Measurements from ENCODE around the gene SEPHS1. TPM values are rescaled to one million over a fixed set of nuclear protein-coding genes. Genes with fewer than 3 reads are reported as not detected.
"Not testable (repeated sequence)": the region's sequence is repeated elsewhere in the genome, so short reads cannot be mapped to it uniquely, and the experiment has no call there.

SEPHS1 gene
- polyA plus RNA-seq, 4 donors = 122 to 131 (median 126) TPM

DNA sequence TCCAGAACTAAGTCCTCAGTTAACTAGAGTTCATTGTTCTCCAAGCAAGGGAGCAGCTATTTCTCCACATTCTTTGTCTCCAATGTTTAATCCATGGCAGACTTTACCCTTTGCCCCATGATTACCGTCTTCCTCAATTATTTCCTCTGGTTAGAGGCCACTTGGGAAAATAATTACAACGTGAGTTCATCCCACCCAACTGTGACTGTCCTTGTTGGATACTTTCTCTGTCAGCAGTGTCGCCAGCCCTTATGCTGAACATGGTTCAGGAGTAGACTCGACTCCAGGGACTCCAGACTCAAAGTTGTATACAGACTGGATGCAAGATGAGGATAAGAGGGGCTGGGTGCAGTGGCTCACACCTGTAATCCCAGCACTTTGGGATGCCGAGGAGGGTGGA is 17.1 kb upstream of the SEPHS1 start:
- no peak for DNase-seq (ENCODE audit: low read depth in 4 of 4, low spot score in 2 of 4)

DNA sequence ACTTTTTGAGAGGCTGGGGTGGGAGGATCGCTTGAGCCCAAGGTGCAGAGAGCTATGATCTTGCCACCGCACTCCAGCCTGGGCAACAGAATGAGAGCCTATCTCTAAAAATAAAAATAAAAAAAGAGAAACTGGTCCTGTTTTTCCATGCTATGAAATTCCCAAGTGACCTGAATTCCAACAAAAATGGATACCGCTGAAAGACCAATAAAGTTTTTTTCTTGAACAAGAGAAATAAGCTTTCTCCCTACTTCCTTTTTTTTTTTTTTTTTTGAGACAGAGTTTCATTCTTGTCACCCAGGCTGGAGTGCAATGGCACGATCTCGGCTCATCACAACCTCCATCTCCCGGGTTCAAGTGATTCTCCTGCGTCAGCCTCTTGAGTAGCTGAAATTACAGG is 12.5 kb upstream of the SEPHS1 start:
- DNase-seq (ENCODE audit: low read depth in 4 of 4, low spot score in 2 of 4) = no peak

DNA sequence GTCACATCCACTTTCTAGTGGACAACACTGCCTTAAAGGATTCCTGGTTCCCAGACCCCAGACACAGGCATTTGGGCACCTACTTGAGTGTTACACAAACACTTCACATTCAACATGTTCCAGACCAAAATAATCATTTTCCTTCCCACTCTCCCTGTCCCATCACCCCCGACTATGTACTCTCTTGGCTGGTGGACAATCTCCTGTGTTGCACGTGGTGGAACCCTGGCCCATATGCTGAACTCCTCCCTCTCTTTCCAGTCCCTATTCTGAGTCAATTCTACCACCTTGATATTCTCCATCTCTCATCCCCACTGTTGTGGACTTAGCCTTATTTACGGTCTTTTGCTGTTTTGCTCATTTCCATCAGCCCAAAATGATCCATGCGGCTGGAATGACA is 8.3 kb upstream of the SEPHS1 start:
- DNase-seq (ENCODE audit: low read depth in 4 of 4, low spot score in 2 of 4) = no peak

DNA sequence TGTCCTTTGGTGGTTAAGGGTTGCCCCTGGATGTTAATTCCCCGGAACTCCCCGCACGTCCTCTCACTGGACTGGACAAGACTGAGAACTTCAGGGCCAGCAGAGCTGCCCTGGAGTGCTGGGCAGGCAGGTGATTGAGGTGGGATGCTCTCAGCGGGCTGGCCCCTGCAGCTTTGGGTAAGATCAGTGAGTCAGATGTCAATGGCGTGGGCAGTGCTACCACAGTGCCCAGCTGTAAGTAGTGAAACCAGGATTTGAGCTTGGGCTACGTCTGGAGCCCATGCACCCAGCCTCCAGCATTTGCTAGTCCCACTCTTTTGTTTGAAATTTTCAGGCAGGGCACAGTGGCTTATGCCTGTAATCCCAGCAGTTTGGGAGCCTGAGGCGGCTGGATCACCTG is 6.7 kb upstream of the SEPHS1 start:
- no peak for DNase-seq (ENCODE audit: low read depth in 4 of 4, low spot score in 2 of 4)

DNA sequence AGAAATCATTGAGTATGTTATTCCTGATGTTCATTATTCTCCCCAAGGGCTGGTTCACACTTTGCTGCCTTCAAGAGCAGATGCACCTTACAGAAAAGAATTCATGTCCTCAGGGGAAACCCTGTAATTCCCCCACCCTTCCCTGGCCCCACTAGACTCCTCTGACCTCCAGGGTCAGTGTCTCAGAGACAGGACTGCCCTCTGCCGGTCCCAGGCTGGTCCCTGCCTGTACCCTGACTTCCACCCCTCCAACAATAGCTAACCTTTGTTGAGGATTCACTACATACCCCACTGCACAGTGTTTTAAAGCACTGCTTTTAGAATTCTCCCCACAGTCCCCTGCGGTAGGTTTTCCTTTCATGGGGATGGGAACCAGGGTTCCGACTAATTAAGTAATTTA is 4.4 kb upstream of the SEPHS1 start:
- no peak for DNase-seq (ENCODE audit: low read depth in 4 of 4, low spot score in 2 of 4)

DNA sequence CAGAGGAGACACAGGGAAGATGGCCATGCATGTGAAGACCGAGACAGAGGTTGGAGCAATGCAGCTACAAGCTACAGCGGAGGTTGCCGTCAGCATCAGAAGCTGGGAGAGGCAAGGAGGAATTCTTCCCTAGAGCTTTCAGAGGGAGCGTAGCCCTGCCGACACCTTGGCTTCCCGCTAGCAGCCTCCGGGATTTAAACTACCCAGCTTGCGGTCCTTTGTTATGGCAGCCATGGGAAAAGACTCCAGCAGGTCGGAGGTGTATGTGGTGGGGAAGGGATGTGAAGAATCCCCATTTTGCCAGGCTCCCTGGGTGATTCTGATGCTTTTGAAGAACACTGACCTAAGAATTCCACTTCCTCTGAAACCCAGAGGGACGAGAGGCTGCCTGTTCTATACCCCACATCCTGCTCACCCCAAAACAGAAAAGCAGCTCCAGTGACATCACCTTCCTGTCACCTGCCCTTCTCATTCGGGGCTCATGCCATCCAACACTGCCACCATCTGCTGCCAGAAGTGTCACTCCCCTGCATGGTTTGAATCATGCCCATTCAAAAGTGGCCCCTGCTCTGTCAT is 3.3 kb upstream of the SEPHS1 start:
- no peak for DNase-seq (ENCODE audit: low read depth in 4 of 4, low spot score in 2 of 4)

DNA sequence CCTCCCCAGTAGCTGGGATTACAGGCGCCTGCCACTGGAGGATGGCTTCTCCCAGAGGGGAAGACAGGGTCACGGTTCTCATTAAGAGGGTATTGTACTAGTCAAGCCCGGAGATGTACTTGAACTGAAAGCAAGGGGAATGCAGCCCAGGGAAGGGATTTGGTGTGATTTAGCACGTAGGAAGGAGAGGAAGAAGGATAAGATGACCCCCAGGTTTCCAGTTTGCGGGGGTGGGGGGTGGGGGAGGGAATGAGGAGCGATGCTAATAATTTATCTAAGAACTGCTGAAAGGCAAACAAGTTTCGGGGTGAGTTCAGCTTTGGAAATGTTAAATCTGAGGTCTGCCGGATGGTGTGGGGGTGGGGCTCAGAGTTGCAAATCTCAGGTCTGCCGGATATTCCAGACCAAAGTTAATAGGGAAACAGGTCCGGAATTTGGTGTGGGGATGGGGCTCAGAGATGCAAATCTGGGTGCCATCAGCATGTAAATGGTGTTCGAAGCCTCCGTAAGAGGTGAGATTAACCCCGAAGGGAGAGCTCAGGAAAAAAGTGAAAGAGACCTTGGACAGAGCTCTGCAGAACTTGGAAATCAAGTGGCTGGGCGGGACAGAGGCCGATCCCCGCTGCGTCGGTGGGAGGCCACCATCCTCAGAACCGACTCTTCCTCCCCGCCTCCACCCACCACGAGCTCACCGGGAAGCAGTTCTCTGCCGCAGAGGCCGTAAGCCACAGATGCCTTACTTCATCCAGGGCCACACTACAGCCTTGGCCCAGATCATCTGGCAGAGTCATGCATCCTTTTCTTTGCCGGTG is 1.6 kb upstream of the SEPHS1 start:
- peak; percentile 32 to 66 (median 44) for DNase-seq (ENCODE audit: low read depth in 4 of 4, low spot score in 2 of 4)

DNA sequence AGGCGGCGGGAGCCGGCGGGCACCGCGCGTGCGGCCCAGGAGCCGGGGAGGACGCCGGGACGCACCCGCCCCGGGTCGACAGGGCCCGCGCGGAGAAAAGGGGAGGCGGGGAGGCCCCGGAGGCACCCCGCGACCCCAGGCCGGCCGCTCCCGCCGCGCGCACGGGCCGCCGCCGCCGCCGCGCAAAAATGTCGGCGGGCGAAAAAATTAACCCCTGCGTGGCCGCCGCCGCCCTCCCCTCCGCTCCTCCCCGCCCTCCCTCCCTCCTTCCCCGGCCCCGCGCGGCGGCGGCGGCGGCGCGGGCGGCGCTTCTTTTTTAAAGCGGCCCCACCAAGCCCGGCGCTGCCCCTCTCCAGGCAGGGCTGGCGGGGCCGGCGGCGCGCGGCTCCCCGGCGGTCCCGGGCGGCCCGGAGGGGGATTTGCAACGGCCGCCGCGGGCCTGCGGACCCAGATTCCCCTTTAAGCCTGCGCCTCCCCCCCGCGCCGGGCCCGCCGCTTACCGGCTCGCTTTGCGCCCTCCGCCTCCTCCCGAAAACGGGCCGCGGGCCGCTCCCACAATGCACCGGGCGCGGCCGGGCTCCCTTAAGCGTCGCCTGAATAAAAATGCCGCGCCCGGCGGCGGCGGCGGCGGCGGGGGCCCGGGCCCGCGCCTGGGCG is 465 bp downstream of the SEPHS1 start:
- DNase-seq (ENCODE audit: low read depth in 4 of 4, low spot score in 2 of 4) = peak; percentile 19 to 66 (median 60)

DNA sequence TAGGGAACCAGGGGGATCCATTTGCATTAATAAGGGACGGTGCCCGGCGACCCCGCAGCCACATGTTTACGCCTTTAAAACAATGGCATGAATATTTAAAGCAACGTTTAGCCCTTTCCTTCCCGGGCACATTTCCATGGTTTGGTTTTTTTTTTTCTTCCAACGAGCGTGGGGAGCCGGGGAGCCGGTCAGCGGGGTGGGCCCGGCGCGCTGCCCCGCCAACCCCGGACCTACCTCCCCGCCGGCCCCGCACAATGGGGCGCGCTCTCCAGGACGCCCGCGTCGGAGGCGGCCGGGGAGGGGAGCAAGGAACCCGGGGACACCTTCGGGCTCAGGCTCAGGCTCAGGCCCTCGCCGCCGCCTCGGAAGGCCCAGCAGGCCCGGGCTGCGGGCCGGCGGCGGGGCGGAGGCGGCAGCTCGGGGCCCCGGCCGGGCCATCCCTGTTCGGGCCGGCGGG is 1.0 kb downstream of the SEPHS1 start:
- no peak for DNase-seq (ENCODE audit: low read depth in 4 of 4, low spot score in 2 of 4)

DNA sequence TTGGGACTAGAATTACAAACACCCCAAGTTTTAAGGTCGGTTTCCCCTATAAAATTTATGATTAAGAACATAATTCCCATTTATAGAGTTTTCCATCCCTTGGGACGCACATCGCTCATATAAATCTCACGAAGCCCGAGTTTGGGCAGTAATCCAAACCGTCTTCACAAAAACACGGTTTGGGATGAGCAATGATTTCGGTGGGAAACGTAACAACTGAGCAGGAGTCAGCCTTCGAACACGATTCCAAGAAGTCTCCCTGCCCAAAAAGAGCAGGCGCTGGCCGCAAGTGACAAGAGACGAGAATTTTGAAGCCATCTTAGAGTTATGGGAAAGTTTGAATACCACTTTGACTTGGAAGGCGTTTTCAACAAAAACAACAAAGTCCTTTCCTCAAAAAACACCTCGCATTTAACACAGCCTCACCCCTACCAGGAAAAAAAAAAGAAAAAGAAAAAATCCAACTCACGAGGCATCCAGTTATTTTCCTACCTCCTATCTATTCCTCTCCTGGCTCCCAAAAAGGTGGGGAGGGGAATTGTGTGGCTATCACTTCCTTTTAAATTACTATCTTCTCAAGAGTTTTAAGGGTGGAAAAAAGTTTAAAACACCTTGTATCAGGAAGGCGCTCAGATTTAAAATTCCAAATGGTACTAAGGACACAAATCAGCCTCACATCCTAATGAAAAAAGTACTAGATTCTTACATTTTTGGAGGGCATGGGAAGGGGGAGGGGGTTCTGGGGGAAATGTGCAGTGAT is 1.6 kb downstream of the SEPHS1 start:
- DNase-seq (ENCODE audit: low read depth in 4 of 4, low spot score in 2 of 4) = peak; percentile 39 to 70 (median 46)

DNA sequence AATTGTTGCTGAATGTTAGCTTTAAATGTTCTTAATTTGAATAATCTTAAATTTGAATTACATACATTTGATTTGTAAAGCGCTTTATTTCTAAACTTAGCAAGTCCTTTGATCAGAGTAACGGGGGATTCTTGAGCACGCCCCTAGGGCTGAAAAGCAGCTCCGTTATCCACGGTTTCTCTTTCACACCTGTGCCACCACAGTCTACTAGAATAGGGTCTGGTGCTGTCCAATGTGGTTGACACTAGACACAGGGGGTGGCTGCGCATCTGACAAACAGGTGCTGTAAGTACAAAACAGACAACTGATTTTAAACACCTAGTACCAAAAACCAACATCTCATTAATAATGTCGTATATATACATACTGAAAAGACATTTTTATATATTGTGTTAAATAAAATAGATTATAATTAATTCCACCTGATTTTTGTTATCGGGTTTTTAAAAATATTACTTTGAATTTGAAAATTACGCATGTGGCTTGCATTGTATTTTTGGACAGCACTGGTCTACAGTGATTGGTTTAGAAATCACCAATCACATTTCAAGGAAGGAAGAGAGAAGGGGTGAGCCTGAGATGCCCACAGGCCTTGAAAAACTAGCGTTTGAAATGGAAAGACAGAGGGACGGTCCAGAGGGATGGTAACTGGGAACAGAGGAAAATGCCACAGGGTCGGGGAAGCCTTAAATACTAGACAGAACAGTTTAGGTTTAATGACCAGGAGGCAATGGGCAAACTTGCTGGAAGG is 7.3 kb downstream of the SEPHS1 start:
- no peak for DNase-seq (ENCODE audit: low read depth in 4 of 4, low spot score in 2 of 4)

DNA sequence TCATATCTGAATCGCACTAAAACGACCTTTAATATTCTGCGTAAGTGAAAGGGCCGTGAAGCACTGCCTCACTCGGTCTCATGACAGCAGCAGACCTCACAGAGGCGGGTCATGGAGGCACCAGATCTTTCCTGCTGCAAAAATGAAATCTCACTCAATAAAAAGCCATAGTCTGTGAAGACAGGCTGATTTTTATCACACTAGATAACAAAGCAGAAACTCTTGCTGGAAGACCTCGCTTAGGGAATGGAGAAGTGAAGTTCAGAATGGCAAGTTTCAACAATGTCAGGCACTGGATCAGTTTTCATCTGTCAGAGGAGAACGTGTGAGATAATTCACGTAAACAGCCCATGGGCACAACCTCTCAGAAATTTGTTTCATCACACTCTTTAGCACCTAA is 8.0 kb downstream of the SEPHS1 start:
- no peak for DNase-seq (ENCODE audit: low read depth in 4 of 4, low spot score in 2 of 4)

DNA sequence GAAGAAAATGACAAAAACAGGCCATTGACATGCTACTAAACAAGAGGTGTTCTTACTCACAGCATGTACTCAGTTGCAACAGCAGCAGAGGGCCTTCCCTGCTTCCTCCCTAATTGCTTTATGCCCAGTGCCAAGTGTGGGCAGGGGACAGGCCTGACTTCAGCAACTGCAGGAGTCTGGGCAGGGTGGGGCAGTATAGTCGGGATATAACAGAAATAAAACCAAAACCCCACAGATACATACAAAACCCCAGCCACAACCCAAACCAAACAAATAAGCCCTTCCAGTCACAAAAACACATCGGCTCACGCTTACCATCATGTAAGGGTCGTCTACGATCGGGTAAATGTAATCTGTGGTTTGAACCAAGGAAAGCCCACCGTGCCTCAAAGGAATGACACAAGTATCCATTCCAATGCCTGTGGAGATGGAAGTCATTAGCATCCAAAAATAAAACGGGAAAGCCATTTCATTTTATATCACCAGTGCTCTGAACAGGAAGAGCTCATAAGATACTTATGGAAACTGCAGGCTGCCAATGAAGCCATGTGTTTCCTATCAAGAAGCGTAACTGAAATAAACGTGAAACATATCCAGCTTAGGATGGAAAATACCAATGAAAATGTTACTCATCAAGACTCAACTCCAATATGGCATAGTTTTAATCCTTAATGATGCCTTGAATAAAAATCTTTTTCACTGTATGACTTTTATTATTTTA is 9.5 kb downstream of the SEPHS1 start:
- no peak for DNase-seq (ENCODE audit: low read depth in 4 of 4, low spot score in 2 of 4)

DNA sequence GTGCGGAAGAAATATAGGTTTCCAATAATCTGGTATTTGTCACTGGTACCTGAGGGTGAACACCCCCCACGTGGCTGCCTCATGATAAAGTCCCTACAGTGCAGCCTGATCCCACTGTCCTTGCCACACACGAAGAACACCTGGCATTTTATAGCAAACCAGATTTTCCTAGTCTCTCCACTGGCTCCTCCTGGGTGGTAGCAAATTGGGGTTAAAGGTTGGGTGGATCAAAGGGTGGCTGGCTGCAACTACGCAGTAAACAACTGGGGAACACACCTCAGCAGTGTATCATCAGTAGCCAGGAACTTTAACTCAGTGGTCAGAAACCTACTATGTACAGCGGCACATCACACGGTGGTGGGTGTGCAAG is 10.3 kb downstream of the SEPHS1 start:
- no peak for DNase-seq (ENCODE audit: low read depth in 4 of 4, low spot score in 2 of 4)

DNA sequence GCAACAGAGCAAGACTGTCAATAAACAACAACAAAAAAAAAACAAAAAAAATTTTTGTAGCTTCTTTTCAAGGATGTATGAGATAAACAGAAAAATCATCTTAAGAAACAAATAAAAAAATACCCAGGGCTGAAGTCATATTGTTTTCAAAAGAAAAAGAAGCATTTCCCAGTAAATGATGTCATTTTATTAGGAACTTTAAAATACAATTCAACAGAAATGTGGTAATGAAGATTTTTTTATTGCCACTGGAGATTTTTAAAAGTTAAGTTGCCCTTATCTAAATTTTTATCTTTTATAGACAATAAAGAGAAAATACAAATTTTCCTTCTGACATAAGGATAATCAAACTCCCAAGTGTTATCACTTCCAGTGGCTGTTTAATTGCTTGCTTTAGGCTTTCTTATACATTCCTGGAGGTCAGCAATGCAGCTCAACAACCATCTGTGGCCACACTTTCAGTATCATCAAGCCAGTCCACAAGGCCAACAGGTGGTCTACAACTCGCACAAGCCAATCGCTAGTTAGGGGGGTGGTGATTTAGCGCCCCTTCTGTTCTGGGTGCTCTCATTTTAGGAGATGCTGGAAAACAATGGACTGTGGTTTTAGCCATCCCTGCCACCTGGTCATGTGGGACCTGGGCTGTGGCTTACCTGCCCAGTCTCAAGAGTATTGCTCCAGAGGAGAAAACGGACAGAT is 10.8 kb downstream of the SEPHS1 start:
- no peak for DNase-seq (ENCODE audit: low read depth in 4 of 4, low spot score in 2 of 4)

DNA sequence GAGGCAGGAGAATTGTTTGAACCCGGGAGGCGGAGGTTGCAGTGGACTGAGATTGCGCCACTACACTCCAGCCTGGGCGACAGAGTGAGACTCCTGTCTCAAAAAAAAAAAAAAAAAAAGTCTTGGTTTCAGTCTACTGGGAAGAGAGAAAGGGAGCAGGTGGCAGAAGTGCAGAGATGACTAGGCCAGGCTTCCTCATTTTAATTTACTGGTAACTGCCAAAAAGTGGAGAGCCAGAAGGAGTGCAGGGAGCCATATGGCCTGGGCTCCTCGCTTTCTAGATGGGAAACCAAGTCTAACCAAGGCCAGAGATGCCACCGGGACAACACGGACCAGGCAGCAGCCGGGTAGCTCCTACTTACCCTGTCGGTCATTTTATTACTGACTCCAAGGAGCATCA is 12.2 kb downstream of the SEPHS1 start:
- no peak for DNase-seq (ENCODE audit: low read depth in 4 of 4, low spot score in 2 of 4)

DNA sequence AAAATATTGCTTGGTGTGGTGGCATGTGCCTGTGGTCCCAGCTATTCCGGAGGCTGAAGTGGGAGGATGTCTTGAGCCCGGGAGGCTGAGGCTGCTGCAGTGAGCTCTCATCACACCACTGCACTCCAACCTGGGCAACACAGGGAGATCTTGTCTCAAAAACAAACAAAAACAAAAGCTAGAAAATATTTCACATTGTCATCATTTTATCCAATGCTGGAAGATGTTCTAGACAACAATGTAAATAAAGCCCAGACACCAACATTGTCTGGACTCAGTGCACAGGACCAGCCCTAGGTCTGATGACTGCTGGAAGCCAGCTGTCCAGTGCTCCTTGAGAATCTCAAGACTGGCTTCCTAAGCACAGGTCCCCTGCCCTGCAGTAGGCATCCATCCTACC is 13.5 kb downstream of the SEPHS1 start:
- no peak for DNase-seq (ENCODE audit: low read depth in 4 of 4, low spot score in 2 of 4)

DNA sequence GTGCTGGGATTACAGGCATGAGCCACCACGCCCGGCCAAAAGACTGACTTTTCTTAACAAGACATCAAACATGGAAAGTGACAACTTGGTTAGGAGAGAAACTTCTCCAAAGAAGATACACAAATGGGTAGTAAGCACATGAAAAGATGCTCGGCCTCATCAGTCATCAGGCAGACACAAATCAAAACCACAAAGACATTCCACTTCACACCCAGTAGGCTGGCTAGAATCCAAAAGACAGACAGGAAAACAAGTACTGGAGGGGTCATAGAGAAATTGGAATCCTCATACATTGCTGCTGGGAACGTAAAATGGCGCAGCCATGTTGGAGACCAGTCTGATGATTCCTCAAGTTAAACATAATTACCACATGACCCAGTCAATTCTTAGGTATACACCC is 16.4 kb downstream of the SEPHS1 start:
- DNase-seq (ENCODE audit: low read depth in 4 of 4, low spot score in 2 of 4) = no peak

DNA sequence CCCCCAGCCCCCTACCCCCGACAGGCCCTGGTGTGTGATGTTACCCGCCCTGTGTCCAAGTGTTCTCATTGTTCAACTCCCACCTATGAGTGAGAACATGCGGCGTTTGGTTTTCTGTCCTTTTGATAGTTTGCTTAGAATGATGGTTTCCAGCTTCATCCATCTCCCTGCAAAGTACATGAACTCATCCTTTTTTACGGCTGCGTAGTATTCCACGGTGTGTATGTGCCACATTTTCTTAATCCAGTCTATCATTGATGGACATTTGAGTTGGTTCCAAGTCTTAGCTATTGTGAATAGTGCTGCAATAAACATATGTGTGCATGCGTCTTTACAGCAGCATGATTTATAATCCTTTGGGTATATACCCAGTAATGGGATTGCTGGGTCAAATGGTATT is 17.1 kb downstream of the SEPHS1 start:
- not testable (repeated sequence) for DNase-seq (ENCODE audit: low read depth in 4 of 4, low spot score in 2 of 4)
